NCI-H446 treated with DMSO at 0.1 percent for 48 hours (cell line): ENCODE data around the gene CDCA8.
A peak's percentile ranks its signal among the peaks of the same experiment; 100 is the strongest.
"Not testable (repeated sequence)": the region's sequence is repeated elsewhere in the genome, so short reads cannot be mapped to it uniquely, and the experiment has no call there.

Source experiments
- DNase-seq: peaks from one replicate; lab custom pipeline; 2025; lab: John Stamatoyannopoulos, UW

Gene CDCA8

GRCh38 chr1:37673920-37674319 lies 18.4 kb upstream of the CDCA8 start:
- DNase-seq, result no peak

DNA sequence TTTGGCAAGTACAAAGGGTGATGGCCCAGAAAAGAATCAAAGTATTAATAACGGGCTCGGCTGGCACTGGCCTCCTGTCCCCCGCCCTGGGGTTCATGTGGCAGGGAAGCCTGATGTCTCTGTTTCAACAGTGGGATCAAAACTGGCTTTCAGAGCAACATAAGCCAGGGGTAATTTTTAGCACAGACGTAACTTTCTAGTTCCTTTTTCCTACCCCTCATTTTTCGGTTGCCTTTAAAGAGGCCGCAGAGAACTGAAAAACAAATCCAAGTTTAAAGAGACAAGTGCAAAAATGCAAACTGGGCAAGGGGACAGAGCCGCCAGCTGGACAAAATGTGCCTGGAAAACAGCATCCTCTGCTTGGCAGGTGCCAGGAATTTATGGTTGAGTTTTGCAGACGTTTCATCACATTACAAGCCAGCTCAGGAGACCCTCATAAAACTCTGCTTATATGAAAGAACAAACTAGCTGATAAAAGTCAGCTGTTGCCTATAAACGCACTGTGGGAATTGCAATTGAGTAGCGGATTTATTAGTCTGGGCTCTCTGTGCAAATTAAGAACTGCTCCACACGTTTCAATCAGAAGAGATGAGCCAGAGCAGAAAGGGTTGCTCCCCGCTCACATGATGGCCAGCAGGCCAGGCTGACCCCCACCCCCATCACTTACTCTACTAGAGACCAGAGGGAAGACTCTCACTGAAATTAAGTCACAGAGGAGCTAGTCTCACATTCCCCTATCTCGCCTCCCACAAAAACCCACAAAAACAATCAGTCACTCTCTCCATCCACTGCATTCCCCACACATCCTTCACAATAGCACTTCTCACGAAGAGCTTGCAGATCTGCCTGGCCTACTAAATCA lies 15.8 kb upstream of the CDCA8 start:
- DNase-seq, result no peak

DNA sequence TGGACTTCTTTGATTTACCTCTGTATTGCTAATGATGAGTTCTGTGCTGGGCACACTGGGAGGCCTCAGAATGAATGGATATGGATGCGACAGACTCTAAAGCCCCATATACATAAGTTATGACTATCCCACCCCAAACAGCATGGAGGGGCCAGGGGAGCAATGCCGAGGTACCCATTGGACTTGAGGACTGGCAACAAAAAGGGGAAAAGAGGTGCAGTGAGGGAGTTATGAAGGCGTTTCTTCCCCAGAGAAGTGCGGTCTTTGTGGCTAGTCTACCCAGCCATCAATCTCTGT lies 15.2 kb upstream of the CDCA8 start:
- DNase-seq, result no peak

DNA sequence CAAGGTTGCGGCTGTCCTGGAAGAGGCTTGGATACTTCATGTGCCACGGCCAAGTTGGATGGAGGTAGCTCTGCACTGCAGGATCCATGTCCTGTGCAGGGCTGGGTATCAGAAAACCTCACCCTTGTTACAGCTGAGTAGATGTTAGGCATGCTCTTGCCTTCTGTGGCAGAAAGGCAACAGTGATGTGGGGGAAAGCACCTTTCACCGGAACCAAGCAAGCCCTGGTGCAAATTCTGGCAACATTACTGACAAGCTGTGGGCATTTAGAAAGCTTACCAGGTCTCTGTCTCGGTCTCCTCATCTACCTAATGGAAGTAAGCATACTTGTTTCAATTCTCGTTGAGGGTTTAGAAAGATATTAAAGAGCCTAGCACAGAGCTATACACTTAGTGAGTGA lies 14.5 kb upstream of the CDCA8 start:
- no peak for DNase-seq

GRCh38 chr1:37680933-37681332 lies 11.4 kb upstream of the CDCA8 start:
- no peak for DNase-seq

- DNase-seq, result peak; percentile 12
These were observed 9.9 kb upstream of the CDCA8 start for GRCh38 chr1:37682334-37682987.

- DNase-seq, result not testable (repeated sequence)
These were observed 8.1 kb upstream of the CDCA8 start for GRCh38 chr1:37684182-37684581.

- no peak for DNase-seq
These were observed 6.6 kb upstream of the CDCA8 start for GRCh38 chr1:37685722-37686121.

- DNase-seq, result not testable (repeated sequence)
These were observed 4.6 kb upstream of the CDCA8 start for GRCh38 chr1:37687764-37688163.

DNA sequence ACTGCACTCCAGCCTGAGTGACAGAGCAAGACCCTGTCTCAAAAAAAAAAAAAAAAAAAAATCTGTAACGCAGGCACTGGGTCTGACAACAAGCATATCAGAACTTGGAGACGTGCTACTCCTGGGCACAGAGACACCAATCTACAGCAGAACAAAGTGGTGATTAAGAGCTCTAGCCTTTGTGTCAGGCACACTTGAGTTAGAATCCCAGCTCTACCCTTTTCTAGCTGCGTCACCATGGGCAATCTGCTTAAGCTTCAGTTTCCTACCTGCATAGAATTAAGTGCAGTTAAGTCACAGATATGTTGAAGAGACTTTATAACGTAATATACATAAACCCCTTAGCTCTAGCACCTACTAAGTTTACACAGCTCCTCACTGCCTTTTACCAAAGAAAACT lies 3.4 kb upstream of the CDCA8 start:
- DNase-seq, result no peak

GRCh38 chr1:37691497-37692077 lies 729 bp upstream of the CDCA8 start:
- no peak for DNase-seq

DNA sequence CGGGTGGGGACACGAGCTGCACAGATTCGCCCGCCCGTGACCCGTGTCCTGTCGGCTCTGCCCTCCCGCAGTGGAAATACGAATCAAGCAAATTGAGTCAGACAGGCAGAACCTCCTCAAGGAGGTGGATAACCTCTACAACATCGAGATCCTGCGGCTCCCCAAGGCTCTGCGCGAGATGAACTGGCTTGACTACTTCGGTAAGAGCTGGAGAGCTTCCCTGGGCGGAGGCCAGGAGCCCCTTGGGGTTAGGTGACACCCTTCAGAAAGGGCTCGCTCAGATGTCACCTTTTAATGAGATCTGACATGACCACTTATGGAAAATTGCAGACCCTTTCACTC lies 489 bp downstream of the CDCA8 start:
- no peak for DNase-seq

GRCh38 chr1:37697090-37697489 lies 4.8 kb downstream of the CDCA8 start:
- no peak for DNase-seq

DNA sequence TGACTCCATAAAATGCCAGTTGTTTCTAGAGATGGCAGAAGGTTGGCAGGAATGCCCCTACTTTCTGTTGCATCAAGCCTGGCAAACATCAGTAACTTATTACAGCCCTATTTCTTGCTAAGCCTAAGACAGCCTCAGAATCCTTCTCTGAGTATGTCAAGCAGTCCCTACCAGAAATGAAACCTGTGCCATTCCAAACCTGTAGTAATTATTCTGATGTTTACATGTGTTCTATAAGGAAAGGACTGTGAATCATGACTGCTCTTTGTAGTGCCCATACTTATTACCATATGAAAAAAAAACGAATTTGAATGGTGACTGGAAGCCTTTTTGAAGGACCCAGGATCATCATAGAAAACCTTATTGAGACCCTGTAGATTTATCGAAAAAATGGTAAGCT lies 5.4 kb downstream of the CDCA8 start:
- no peak for DNase-seq

DNA sequence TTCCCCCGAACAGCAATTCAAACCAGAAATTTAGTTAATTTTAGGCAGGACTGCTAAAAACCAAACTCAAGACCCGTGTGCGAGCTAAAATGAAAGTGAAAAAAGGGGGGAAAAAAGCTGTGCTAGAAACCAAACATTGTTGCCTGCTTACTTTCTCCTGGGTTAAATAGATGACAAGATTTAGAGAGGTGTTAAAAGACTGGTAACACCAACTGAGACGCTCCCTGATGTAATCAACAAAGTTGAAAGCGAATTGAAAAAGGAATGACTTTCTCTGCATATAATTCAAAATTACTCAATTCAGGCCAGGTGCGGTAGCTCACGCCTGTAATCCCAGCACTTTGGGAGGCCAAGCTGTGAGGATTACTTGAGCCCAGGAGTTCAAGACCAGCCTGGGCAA lies 6.8 kb downstream of the CDCA8 start:
- DNase-seq, result no peak

GRCh38 chr1:37701051-37701450 lies 8.7 kb downstream of the CDCA8 start:
- no peak for DNase-seq

- no peak for DNase-seq
These were observed 10.7 kb downstream of the CDCA8 start for GRCh38 chr1:37703061-37703460.

DNA sequence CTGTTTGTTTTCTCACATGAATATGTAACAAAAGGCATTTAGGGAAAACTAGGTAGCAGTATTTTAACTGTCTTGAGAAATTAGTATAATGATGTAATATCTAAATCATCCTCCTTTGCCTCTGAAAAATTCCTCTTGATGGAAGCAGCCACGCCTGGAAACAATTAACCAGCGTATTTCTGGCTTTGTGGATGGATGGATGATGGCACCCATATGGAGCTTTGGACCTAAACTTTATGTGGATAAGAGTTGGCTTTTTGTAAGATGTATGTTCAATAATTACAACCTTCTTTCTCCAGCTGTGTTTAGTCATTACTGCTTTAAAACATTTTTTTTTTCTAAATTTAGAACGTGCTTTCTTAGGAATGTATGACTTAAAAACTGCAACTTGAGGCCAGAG lies 12.7 kb downstream of the CDCA8 start:
- no peak for DNase-seq

DNA sequence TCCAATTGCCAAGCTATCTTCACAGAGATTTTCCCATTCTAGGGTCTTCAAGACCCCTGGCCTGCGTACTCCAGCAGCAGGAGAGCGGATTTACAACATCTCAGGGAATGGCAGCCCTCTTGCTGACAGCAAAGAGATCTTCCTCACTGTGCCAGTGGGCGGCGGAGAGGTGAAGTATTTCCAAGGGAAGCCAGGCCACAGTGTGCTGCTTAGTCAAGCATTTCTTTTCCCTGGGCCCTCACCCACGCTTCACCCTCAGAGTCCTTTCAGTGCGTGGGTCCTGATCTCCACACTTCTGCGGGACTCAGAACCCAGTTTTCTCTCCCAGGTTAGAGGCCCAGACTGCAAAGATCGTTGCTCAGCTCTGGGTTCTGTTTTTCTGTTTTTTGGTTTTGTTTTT lies 13.1 kb downstream of the CDCA8 start:
- no peak for DNase-seq

DNA sequence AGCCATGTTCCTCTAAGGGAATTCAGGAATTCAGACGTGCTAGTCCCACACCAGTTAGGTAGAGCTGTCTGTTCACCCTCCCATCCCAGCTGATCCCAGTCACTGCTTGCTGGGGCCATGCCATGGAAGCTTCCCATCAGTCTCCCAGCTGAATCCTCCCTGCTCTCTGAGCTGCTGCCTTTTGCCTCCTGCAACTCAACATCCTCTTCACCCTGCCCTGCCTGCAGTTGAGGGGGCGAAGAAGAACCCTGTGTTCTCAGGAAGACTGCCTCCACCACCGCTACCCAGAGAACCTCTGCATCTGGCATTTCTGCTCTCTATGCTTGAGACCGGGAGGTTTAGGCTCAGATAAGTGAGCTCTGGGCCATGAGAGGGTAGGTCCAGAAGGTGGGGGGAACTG lies 16.2 kb downstream of the CDCA8 start:
- DNase-seq, result no peak

DNA sequence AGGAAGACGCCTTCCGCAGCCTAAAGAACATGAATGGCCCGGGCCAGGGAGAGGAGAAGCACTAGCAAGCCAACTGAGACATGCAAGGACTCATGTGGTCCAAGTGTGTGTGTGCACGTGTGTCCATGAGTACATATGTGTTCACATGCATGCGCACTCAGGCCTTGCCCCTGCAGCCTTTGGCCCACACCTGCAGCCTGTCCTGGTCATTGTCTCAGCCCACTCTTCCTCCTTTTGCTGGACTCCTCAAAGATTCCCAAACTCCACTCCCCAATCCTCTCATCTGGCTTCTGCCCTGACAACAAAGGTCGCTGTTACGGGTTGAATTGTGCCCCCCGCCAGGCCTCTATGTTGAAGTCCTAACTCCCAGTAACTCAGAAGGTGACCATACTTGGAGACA lies 21.9 kb downstream of the CDCA8 start:
- no peak for DNase-seq

- DNase-seq, result no peak
These were observed 22.4 kb downstream of the CDCA8 start for GRCh38 chr1:37714689-37715088.

DNA sequence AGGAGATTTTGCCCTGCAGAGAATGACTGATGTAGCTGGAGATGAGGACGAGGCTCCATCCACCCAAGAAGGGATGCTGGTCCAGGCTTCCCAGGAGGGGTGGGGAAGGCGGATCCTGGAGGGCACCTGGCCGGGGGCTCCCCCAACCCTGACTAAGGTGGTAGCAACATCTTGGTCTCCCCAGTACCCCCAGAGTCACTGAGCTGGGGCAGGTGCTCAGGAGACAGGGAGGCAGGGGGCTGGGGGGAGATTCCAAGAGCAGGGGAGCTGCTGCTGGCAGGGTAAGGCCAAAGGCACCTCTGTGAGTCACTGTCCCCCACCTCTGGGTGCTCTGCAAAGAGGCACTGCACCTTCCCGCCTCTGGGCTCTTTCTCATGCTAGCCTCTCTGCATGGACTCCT lies 24.0 kb downstream of the CDCA8 start:
- DNase-seq, result no peak

DNA sequence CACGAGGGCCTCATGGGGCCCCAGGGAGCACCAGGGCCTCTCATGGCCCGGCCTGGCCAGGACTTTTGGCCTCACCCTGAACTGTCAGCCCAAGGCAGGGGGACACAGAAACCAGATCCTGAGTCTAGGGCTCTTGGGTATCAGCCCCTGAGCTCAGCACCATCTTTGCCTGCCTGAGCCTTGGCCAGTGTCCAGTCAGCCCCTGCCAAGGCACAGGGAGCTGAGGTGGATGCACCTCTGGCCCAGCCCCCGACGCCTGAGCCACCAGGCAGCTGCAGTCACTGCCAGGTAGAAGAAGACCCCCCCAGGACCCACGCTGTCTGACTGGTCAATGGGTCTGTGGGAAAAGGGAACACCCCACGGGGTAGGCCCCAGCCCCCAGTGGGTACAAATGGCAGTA lies 25.3 kb downstream of the CDCA8 start:
- no peak for DNase-seq
